Osteoblast (primary cell): ENCODE measurements around the gene BPIFA3. TPM values are rescaled to one million over a fixed set of nuclear protein-coding genes. Genes with fewer than 3 reads are reported as not detected.

Experiments
- DNase-seq: peaks from one replicate; pipeline ENCODE4 v3.0.0; 2011; ENCODE audit warnings: low spot score, mixed read lengths; ENCODE audit not compliant: insufficient read length; ENCODE audit errors: missing footprints
- H2AFZ ChIP-seq: 2 replicates; pipeline ENCODE4 v1.6.0; 2011; ENCODE audit warnings: mild to moderate bottlenecking, low read length
- H3K27ac ChIP-seq: 2 replicates; pipeline ENCODE4 v1.5.1; 2011; ENCODE audit warnings: mild to moderate bottlenecking, low read depth, low read length, moderate library complexity
- H3K27me3 ChIP-seq: 2 replicates; pipeline ENCODE4 v1.6.0; 2012; ENCODE audit warnings: mild to moderate bottlenecking, control low read depth, inconsistent platforms, low read length, moderate library complexity; ENCODE audit not compliant: insufficient read depth
- H3K36me3 ChIP-seq: 2 replicates; pipeline ENCODE4 v1.5.1; 2011; ENCODE audit warnings: mild to moderate bottlenecking, low read length, control low read depth, moderate library complexity; ENCODE audit not compliant: insufficient read depth
- H3K4me1 ChIP-seq: 2 replicates; pipeline ENCODE4 v1.5.1; 2011; ENCODE audit warnings: mild to moderate bottlenecking, low read length, control low read depth, moderate library complexity; ENCODE audit not compliant: insufficient read depth
- H3K4me2 ChIP-seq: 2 replicates; pipeline ENCODE4 v1.6.0; 2011; ENCODE audit warnings: mild to moderate bottlenecking, low read length; ENCODE audit not compliant: insufficient read depth
- H3K4me3 ChIP-seq: fragments of 200-600 bp; sonication (generic); 3 replicates; pipeline ENCODE4 v1.5.1; 2012; ENCODE audit warnings: mild to moderate bottlenecking, low read length, inconsistent platforms; ENCODE audit not compliant: insufficient read depth
- H3K79me2 ChIP-seq: 2 replicates; pipeline ENCODE4 v1.6.0; 2012; ENCODE audit warnings: mild to moderate bottlenecking, low read length, control low read depth, inconsistent platforms; ENCODE audit not compliant: insufficient read depth
- H3K9me3 ChIP-seq: 2 replicates; pipeline ENCODE4 v1.5.1; 2011; ENCODE audit warnings: low read depth, low read length, control low read depth
- H4K20me1 ChIP-seq: 2 replicates; pipeline ENCODE4 v1.6.0; 2012; ENCODE audit warnings: mild to moderate bottlenecking, low read length, control low read depth; ENCODE audit not compliant: insufficient read depth
- total RNA-seq: library from RNA; depleted of rRNA; stranded (reverse); fragments of >200 nt; gene quantifications from 2 replicates; pipeline ENCODE4 v1.2.3, GENCODE V29; 2012
- TF ChIP-seq, protein P1 (sequence below): IDR thresholded peaks from 2 replicates; pipeline ENCODE4 v1.5.1; 2011; ENCODE audit warnings: mild to moderate bottlenecking, low read depth, low read length, moderate library complexity; ENCODE audit errors: extremely low read depth

Gene BPIFA3
- total RNA-seq, 1 donor: not detected

DNA sequence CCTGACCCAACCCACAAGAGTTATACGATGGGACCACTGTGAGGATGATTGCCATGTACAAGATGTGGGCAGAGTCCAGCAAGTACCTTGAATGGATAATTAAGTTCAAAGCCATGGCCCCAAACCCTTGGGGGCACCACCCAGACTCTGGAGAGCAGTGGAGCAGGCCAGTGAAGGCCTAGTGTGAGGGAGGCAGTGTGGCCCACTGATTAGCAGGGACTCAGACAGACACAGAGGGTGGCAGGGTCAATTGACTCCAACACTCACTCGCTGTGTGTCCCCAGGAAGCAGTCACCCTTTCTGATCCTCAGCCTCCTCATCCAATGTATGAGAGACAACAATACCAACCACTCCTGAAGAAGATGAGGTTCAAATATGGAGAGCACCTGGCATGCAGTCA is 16.9 kb downstream of the BPIFA3 start:
- no peaks in the 10 kb centered on the region for H3K36me3 ChIP-seq
- peaks cover 7% of the 10 kb centered on the region for H3K27me3 ChIP-seq
- no peak overlapping the region for H2AFZ ChIP-seq
- DNase-seq: no peak
- H3K27ac ChIP-seq: no peak overlapping the region
- H3K4me3 ChIP-seq: no peak overlapping the region
- H3K9me3 ChIP-seq: no peaks in the 10 kb centered on the region
- H3K79me2 ChIP-seq: no peaks in the 10 kb centered on the region
- H3K4me1 ChIP-seq: no peaks in the 10 kb centered on the region
- TF ChIP-seq, protein P1, sequence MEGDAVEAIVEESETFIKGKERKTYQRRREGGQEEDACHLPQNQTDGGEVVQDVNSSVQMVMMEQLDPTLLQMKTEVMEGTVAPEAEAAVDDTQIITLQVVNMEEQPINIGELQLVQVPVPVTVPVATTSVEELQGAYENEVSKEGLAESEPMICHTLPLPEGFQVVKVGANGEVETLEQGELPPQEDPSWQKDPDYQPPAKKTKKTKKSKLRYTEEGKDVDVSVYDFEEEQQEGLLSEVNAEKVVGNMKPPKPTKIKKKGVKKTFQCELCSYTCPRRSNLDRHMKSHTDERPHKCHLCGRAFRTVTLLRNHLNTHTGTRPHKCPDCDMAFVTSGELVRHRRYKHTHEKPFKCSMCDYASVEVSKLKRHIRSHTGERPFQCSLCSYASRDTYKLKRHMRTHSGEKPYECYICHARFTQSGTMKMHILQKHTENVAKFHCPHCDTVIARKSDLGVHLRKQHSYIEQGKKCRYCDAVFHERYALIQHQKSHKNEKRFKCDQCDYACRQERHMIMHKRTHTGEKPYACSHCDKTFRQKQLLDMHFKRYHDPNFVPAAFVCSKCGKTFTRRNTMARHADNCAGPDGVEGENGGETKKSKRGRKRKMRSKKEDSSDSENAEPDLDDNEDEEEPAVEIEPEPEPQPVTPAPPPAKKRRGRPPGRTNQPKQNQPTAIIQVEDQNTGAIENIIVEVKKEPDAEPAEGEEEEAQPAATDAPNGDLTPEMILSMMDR: no peak
- H3K4me2 ChIP-seq: no peak overlapping the region
- H4K20me1 ChIP-seq: no peaks in the 10 kb centered on the region

DNA sequence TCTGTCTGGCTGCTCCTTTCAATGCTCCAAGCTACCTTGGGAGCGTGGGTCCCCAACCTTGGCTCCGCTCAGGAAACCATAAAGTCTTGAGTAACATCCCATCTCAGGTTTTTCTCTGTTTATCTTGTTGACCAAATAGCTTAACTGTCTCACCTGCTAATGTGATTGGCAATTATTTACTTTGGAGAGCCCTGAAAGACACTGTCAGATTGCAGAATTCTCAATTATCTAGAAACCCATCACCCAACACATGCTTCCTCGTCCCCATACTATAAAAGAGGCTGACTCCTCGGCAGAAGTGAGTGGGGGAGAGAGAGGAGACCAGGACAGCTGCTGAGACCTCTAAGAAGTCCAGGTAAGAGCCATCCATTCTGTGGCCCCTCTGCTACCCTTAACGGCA is 18.5 kb downstream of the BPIFA3 start, which contains the start of gene BPIFA1:
Gene BPIFA1 (plus strand): TSS at position 301 of the 400 bp plus-strand sequence. CDS start 1,716 bp downstream, outside the sequence.
- no peak within 1 kb of the TSS for H3K27ac ChIP-seq
- H3K79me2 ChIP-seq: no peaks in the 10 kb centered on the region
- H3K4me1 ChIP-seq: no peaks in the 10 kb centered on the region
- H3K4me3 ChIP-seq: no peak within 1 kb of the TSS
- DNase-seq: no peak
- no peak within 1 kb of the TSS for H2AFZ ChIP-seq
- H3K27me3 ChIP-seq: peaks cover 3% of the 10 kb centered on the region
- no peaks in the 10 kb centered on the region for H4K20me1 ChIP-seq
- H3K4me2 ChIP-seq: no peak within 1 kb of the TSS
- TF ChIP-seq, protein P1: no peak
- no peaks in the 10 kb centered on the region for H3K36me3 ChIP-seq
- H3K9me3 ChIP-seq: no peaks in the 10 kb centered on the region

GRCh38 chr20:33236351-33236750 is 19.2 kb downstream of the BPIFA3 start:
- TF ChIP-seq, protein P1: no peak
- H3K4me1 ChIP-seq: no peaks in the 10 kb centered on the region
- no peak for DNase-seq

GRCh38 chr20:33237989-33238388 is 20.8 kb downstream of the BPIFA3 start:
- Histone ChIP-seq H4K20me1 (no peaks in the 10 kb centered on the region), H3K27me3 (peaks cover 3% of the 10 kb centered on the region), H2AFZ (no peak overlapping the region), H3K4me1 (no peaks in the 10 kb centered on the region), H3K36me3 (no peaks in the 10 kb centered on the region), H3K27ac (no peak overlapping the region), H3K4me3 (no peak overlapping the region), H3K4me2 (no peak overlapping the region), H3K9me3 (no peaks in the 10 kb centered on the region), H3K79me2 (no peaks in the 10 kb centered on the region)
- no peak for DNase-seq
- TF ChIP-seq, protein P1: no peak

More at GRCh38 chr20:33236351-33236750, 19.2 kb downstream of the BPIFA3 start:
- H3K27me3 ChIP-seq: peaks cover 3% of the 10 kb centered on the region
- H3K4me2 ChIP-seq: no peak overlapping the region
- no peaks in the 10 kb centered on the region for H3K9me3 ChIP-seq
- H2AFZ ChIP-seq: no peak overlapping the region
- H3K36me3 ChIP-seq: no peaks in the 10 kb centered on the region
- no peaks in the 10 kb centered on the region for H3K79me2 ChIP-seq
- no peaks in the 10 kb centered on the region for H4K20me1 ChIP-seq
- H3K27ac ChIP-seq: no peak overlapping the region
- H3K4me3 ChIP-seq: no peak overlapping the region
